GM12878 (cell line): ENCODE measurements around the gene GEMIN8. TPM values are rescaled to one million over a fixed set of nuclear protein-coding genes. Genes with fewer than 3 reads are reported as not detected.

Source experiments
- ATAC-seq: fragments of 200-7000 bp; cut with Tn5 transposase; 3 replicates; pipeline ENCODE4 v1.9.1; 2020; ENCODE audit warnings: mild to moderate bottlenecking, moderate library complexity
- BruUV-seq: library from RNA; stranded (reverse); fragments of 400-500 nt; replicated peaks from 2 replicates; lab custom pipeline; 2021; lab: Mats Ljungman, UMichigan
- CTCF ChIA-PET: fragments of 300-600 bp; sonication (Branson Sonifier 250); formaldehyde crosslinking; extraction: SDS; loops from one replicate; lab custom pipeline; 2021; ENCODE audit warnings: inconsistent platforms; lab: Yijun Ruan, JAX
- POLR2A ChIA-PET: fragments of 350-600 bp; formaldehyde crosslinking; extraction: SDS; loops from one replicate; lab custom pipeline; 2021; ENCODE audit warnings: inconsistent platforms; lab: Charles Lee
- RAD21 ChIA-PET: fragments of 300-600 bp; sonication (Branson Sonifier 250); formaldehyde crosslinking; loops from one replicate; lab custom pipeline; 2023; ENCODE audit warnings: antibody characterized with exemption; ENCODE audit not compliant: unreplicated experiment; lab: Charles Lee
- SMC1A ChIA-PET: fragments of 300-600 bp; sonication (Branson Sonifier 250); formaldehyde crosslinking; loops from one replicate; lab custom pipeline; 2023; ENCODE audit not compliant: unreplicated experiment, uncharacterized antibody; lab: Charles Lee
- DNase-seq: peaks from one replicate; pipeline ENCODE4 v3.0.0-alpha.2; 2011; ENCODE audit warnings: low read depth, low spot score
- FAIRE-seq: peaks from 3 replicates; lab custom pipeline; 2011; peaks lifted over from hg19 to GRCh38; lab: Jason Lieb, UNC
- H2AFZ ChIP-seq: 2 replicates; pipeline ENCODE4 v1.6.0; 2011; ENCODE audit warnings: low read depth, low read length, control low read depth; ENCODE audit not compliant: control insufficient read depth
- H3K27ac ChIP-seq: 2 replicates; pipeline ENCODE4 v1.5.1; 2011; ENCODE audit warnings: control low read depth; ENCODE audit not compliant: control insufficient read depth, insufficient read depth
- H3K27me3 ChIP-seq, 2 experiments: replicated peaks in 1 of 2; 2 replicates each; pipeline versions ENCODE4 v1.6.0 to v1.6.1; 2011; ENCODE audit warnings: low read length in 1 of 2; ENCODE audit not compliant: control insufficient read depth in 2 of 2, insufficient read depth in 2 of 2
- H3K36me3 ChIP-seq, 2 experiments: 2 replicates each; pipeline ENCODE4 v1.5.1; 2011; ENCODE audit warnings: low read length in 1 of 2; ENCODE audit not compliant: control insufficient read depth in 2 of 2, insufficient read depth in 2 of 2
- H3K4me1 ChIP-seq: 2 replicates; pipeline ENCODE4 v1.6.1; 2011; ENCODE audit warnings: mild to moderate bottlenecking, low read length, moderate library complexity, mixed read lengths; ENCODE audit not compliant: control insufficient read depth, insufficient read depth
- H3K4me2 ChIP-seq: 2 replicates; pipeline ENCODE4 v1.6.0; 2011; ENCODE audit warnings: control low read depth; ENCODE audit not compliant: control insufficient read depth, insufficient read depth
- H3K4me3 ChIP-seq: fragments of 200-600 bp; sonication (generic); 2 replicates; pipeline ENCODE4 v1.5.1; 2016
- H3K79me2 ChIP-seq: 2 replicates; pipeline ENCODE4 v1.6.0; 2011; ENCODE audit warnings: low read length; ENCODE audit not compliant: control insufficient read depth, insufficient read depth
- H3K9ac ChIP-seq: 2 replicates; pipeline ENCODE4 v1.8.0; 2011; ENCODE audit warnings: low read length, control low read depth, mixed read lengths; ENCODE audit not compliant: control insufficient read depth, insufficient read depth
- H3K9me3 ChIP-seq: replicated peaks from 3 replicates; pipeline ENCODE4 v1.5.1; 2011; ENCODE audit warnings: mild to moderate bottlenecking, low read length; ENCODE audit not compliant: control insufficient read depth, insufficient read depth
- H4K20me1 ChIP-seq: 2 replicates; pipeline ENCODE4 v1.6.0; 2011; ENCODE audit not compliant: control insufficient read depth, insufficient read depth
- EP300 ChIP-seq, 2 experiments: fragments of 150-350 bp in 1 of 2; IDR thresholded peaks; 2 replicates each; pipeline ENCODE4 v1.6.1; 2011 to 2012; ENCODE audit warnings: low read depth in 2 of 2, low read length in 2 of 2, borderline replicate concordance in 1 of 2, improper control_type of control experiment in 1 of 2, inconsistent platforms in 1 of 2; ENCODE audit not compliant: control insufficient read depth in 1 of 2
- NR2C2 ChIP-seq: IDR thresholded peaks from 2 replicates; pipeline ENCODE4 v1.6.1; 2011; ENCODE audit warnings: borderline replicate concordance, low read depth; ENCODE audit not compliant: control insufficient read depth, insufficient read length
- PKNOX1 ChIP-seq: fragments of 450-650 bp; IDR thresholded peaks from 2 replicates; pipeline ENCODE4 v1.6.1; 2016; ENCODE audit warnings: mild to moderate bottlenecking
- POLR2AphosphoS5 ChIP-seq: IDR thresholded peaks from 2 replicates; pipeline ENCODE4 v1.6.1; 2011; ENCODE audit warnings: mild to moderate bottlenecking, low read length, inconsistent platforms
- SMAD5 ChIP-seq: IDR thresholded peaks from 2 replicates; pipeline ENCODE4 v1.6.1; 2016; ENCODE audit warnings: antibody characterized with exemption, low read depth
- TAF1 ChIP-seq: IDR thresholded peaks from 2 replicates; pipeline ENCODE4 v1.6.1; 2011; ENCODE audit warnings: mild to moderate bottlenecking, low read depth, low read length, borderline replicate concordance
- TBL1XR1 ChIP-seq: IDR thresholded peaks from 2 replicates; pipeline ENCODE4 v1.6.1; 2012; ENCODE audit warnings: low read depth, low read length, improper control_type of control experiment
- in situ Hi-C: fragments of 300-500 bp; cut with MboI; formaldehyde crosslinking; loops from 9 replicates; pipeline ENCODE4 v1.14.3; 2018; ENCODE audit warnings: mixed read lengths
- intact Hi-C: fragments of 100-400 bp; cut with micrococcal nuclease; formaldehyde crosslinking; loops from one replicate; pipeline ENCODE4 v1.14.2; 2022; ENCODE audit not compliant: unreplicated experiment
- polyA plus RNA-seq, 11 experiments: library from polyadenylated mRNA; depleted of rRNA in 4 of 11; unstranded in 6 of 11; stranded (reverse) in 5 of 11; fragments of >200 nt; fragmentation: Nextera tagmentation in 4 of 11; fragmentation: Illumina TruSeq in 1 of 11; extraction: Ambion mirVana in 4 of 11; extraction: Trizol in 1 of 11; gene quantifications; 1 replicate in 1 of 11; 2 replicates in 10 of 11; pipeline versions ENCODE4 v1.2.1 to v1.2.3, GENCODE V29; 2011 to 2016; ENCODE audit warnings: inconsistent platforms in 2 of 11, missing spikeins in 2 of 11, low read depth in 1 of 11
- total RNA-seq, 4 experiments: library from RNA; depleted of rRNA in 3 of 4; stranded (reverse); fragments of >200 nt in 3 of 4; fragmentation: Illumina TruSeq in 1 of 4; extraction: Trizol in 1 of 4; gene quantifications; 2 replicates each; pipeline versions ENCODE4 v1.2.1 to v1.2.3, GENCODE V29; 2013 to 2021

GEMIN8 gene
- total and polyA plus RNA-seq, 10 of the 15 experiments (the other 5 are each of a cell fraction or from before 2014, with no cell fraction given), result 18.4 to 87.0 (median 27.7) TPM

DNA sequence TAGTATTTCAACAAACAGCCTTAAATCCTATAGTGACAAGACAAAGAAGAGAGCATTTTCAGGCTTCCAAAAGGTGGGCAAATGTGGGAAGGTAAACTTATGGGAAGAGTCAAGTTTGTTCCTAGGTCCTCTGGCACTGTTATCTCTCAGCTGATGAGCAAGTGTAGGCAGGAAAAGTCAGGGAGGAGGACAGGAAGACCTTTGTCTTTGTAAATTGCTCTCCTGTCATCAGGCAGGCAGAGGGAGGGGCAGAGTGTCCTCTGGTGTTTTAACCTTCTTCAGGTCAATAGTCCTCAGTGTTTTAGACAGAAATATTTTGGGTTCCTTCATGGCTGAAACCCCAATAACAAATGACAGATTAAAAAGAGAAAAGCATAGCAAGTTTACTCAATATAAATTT lies 13.5 kb upstream of the GEMIN8 start:
- in situ Hi-C loops, result loop anchor here (10.0 kb wide), 2 partner anchors 482 to 1202 kb away; partner anchors contain the start of gene GLRA2
- no peak for FAIRE-seq
- H3K27ac ChIP-seq, result no peak overlapping the region
- TF ChIP-seq SMAD5, result no peak
- no peak for TF ChIP-seq PKNOX1
- no peak for TF ChIP-seq EP300 (IDR thresholded peaks at IDR 0.05; ENCODE audit: borderline replicate concordance in 1 of 2, control insufficient read depth in 1 of 2, low read depth in 2 of 2, low read length in 2 of 2)
- TF ChIP-seq TAF1, result no peak
- TF ChIP-seq TBL1XR1, result no peak
- no peak for TF ChIP-seq NR2C2
- no peak for TF ChIP-seq POLR2AphosphoS5
- POLR2A ChIA-PET, result no interaction called here
- H3K9ac ChIP-seq, result no peak overlapping the region
- intact Hi-C loops, result loop anchor here (10.0 kb wide), 1 partner anchor 652 kb away; no protein-coding TSS in a partner anchor
- no TSS peak for BruUV-seq
- ATAC-seq, result no peak
- H3K27me3 ChIP-seq, result peaks cover 0 to 2% of the 10 kb centered on the region in 2 experiments; a peak in 1 of 4 replicates
- H3K4me1 ChIP-seq, result no peaks in the 10 kb centered on the region
- SMC1A ChIA-PET, result no interaction called here
- H3K9me3 ChIP-seq, result no peaks in the 10 kb centered on the region
- no peak overlapping the region for H2AFZ ChIP-seq
- no peak overlapping the region for H3K4me3 ChIP-seq
- H3K4me2 ChIP-seq, result no peak overlapping the region
- no peak for DNase-seq
- H4K20me1 ChIP-seq, result no peaks in the 10 kb centered on the region
- CTCF ChIA-PET, result no interaction called here
- H3K79me2 ChIP-seq, result no peaks in the 10 kb centered on the region
- RAD21 ChIA-PET, result no interaction called here
- no peaks in the 10 kb centered on the region for H3K36me3 ChIP-seq
